RPMI7951 (cell line): ENCODE data around the gene CTNNA2. TPM values are rescaled to one million over a fixed set of nuclear protein-coding genes. Genes with fewer than 3 reads are reported as not detected.

Experiments used
- DNase-seq: peaks from one replicate; pipeline ENCODE4 v3.0.0-alpha.2; 2012; ENCODE audit warnings: low read depth
- total RNA-seq: library from RNA; depleted of rRNA; stranded (reverse); fragments of >200 nt; shearing (Covaris generic); gene quantifications from 2 replicates; pipeline ENCODE4 v1.2.3, GENCODE V29; 2014

CTNNA2 gene
- total RNA-seq, 1 experiment from 2014 or later, result not detected

DNA sequence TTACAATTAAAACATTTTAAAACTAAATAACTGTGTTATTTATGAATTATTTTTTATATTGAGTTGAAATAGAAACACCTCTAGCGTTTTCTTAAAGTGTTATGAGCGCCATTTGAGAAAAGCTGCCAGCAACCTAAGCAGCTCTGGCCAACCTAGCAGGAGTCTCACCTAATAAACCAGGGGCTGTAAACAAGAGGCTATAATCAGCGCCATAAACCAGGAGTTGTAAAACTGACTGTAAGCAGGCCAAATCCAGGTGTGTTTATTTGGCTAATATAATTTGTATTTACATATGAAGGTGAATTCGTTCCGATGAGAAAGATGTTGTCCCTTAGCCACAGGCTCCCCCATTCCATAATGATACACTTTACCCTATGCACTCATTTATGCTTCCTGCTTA, 757.0 kb downstream of the CTNNA2 start:
- no peak for DNase-seq

- no peak for DNase-seq
Measured at GRCh38 chr2:80280598-80280997, 767.7 kb downstream of the CTNNA2 start.

GRCh38 chr2:80281049-80281448, 768.2 kb downstream of the CTNNA2 start:
- DNase-seq, result no peak

- no peak for DNase-seq
Measured at GRCh38 chr2:80288576-80288975, 775.7 kb downstream of the CTNNA2 start.

DNA sequence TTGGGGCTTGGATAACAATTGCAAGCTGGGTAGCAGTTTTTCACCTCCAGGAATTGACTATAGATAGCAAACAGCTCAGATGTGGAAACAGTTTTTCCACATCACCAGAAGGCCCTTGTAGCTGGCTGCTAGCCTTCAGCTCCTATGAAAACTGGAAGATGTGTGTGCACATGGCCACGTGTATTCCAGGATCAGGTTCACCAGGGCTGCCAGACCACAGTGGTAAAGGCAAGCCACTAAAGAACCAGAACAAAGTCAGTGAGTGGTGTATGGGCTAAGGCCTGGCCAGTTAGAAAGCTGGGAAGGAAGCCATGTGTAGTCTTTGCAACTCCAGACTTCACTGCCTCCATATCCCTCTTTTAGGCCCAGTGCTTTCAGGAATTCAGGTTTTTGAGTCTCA, 778.8 kb downstream of the CTNNA2 start:
- DNase-seq, result no peak

DNA sequence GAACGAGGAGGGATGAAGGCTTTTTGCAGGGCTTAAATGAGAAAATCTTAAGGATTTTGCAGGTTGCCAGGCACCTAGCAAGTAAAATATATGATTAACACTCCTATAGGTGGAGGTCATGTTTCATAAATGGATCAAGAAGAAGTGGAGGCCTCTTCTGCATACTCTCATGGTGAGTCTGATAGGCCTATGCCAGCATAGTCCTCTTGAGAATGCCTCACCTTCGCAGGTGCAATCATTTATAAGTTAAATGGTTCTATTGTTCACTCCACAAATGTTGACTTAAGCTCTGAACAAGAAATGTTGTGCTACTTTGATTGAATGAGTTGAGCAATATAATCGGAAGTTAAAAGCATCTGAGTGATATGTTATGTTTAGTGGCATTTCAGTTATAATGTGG, 779.6 kb downstream of the CTNNA2 start:
- DNase-seq, result no peak

- no peak for DNase-seq
Measured at GRCh38 chr2:80293039-80293438, 780.2 kb downstream of the CTNNA2 start.

- no peak for DNase-seq
Measured at GRCh38 chr2:80298954-80299353, 786.1 kb downstream of the CTNNA2 start.

GRCh38 chr2:80299661-80300060, 786.8 kb downstream of the CTNNA2 start:
- DNase-seq, result no peak

GRCh38 chr2:80300346-80300745, 787.5 kb downstream of the CTNNA2 start:
- DNase-seq, result no peak

DNA sequence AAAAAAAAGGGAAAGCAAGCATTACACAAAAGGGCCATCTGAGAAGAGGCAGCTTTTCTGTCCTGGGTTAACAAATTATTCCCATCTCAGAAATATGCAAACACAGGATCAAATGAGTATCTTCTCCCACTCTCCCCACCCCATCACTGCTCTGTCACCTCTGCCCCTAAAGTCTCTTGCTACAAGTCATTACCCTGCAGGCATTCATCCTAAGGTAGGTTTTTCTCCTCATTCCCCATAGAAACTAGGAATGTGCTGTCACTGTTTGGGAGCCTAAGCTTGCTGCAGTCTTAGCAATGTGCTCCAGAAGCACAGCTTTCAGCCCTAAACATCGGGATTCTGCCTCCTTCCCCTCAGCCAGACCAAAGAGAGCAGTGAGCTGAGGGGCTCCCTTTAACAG, 788.1 kb downstream of the CTNNA2 start:
- no peak for DNase-seq

DNA sequence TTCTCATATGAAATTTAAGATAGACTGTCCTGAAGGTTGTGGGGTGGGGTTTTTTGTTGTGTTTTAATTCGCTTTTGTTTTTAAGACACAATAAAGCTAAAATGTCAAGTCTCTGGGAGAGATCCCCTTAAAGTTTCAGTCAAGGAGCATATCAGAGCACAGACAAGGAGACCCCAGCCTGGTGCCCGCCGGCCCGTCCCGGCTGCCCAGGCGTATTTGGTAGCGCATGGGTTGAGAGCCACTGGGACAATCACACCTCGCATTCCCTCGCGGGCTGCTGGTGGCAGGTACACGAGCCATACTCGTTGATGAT, 789.1 kb downstream of the CTNNA2 start:
- DNase-seq, result no peak

GRCh38 chr2:80302314-80303005, 789.6 kb downstream of the CTNNA2 start:
- DNase-seq, result no peak

DNA sequence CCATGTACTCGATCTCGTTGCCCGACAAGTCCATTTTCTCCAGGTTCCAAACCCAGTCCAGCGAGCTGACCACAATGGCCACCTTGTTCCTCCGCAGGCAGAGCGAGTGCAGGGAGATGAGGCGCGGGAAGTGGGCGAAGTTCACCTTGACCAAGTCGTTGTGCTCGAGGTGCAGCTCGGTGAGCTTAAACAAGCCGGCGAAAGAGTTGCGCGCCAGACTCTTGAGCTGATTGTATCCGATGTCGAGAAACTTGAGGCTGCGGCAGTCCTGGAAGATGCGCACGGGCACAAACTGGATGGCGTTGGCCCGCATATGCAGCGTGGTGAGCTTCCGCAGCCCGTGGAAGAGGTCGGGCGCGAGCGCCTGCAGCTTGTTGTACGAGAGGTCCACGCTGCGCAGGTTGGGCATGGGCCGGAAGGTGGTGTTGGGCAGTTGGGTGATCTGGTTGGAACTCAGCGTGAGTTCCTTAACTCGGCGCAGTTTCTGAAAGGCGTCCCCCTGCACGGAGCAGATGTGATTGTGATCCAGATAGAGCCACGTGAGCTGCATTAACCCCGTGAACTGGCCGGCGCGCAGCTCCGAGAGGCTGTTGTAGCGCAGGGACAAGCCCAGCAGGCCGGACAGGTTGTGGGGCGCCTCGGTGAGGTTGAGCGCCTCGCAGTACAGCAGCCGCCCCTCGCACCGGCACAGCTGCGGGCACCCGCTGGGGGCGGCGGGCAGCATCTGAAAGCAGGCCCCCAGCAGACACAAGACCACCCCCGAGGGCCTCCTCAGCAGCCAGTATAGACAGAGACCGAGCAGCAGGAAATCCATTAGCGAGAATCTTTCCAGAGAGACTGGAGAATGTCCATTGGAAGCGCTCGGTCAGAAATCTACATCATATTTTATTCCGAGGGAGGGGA, 790.4 kb downstream of the CTNNA2 start:
- no peak for DNase-seq

DNA sequence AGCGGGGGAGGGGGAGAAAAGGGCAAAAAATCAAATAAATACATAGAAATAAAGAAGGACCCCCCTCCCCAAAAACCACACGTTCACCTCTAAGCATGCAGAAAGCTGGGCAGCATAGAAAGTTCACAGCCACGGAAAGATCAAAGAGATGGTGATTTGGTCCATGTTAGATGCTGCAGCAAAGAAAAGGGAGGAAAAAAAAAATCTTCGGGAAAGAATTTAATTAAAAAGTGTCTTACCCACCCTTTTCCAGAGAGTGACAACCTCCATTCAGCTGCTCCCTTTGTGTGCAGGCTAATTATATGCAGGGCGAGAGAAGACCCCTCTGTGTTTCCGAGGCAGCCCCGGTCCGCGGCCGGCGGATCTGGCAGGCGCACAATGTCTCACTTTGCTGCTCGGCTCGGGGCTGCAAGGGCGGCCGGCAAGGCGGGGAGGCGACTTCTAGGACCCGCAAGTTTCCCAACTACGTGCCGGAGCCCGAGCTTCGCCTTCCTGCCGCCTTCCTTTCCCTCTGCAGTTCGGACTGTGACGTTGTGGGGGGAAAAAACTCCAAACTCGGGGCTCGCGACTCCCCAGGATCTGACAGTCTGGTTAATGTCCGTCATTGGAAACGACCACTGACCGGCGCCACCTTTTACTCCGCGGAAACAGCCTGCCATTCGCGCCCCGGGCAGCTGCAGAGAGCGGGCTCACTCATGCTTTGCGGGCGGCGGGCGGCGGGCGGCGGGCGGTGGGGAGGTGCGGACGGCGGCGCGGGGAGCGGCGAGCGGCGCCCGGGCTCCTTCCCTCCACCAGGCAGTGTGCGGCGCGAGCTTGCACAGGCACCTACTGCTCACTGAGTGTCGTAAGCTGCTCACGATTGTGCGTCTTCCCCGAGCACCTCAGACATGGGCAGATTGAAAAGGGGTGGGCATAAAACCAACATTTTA, 791.3 kb downstream of the CTNNA2 start, which contains the start of gene LRRTM1:
LRRTM1 (minus strand) TSS at position 844 of the 929 bp plus-strand sequence. CDS start 933 bp downstream, outside the sequence.
- DNase-seq, result no peak

DNA sequence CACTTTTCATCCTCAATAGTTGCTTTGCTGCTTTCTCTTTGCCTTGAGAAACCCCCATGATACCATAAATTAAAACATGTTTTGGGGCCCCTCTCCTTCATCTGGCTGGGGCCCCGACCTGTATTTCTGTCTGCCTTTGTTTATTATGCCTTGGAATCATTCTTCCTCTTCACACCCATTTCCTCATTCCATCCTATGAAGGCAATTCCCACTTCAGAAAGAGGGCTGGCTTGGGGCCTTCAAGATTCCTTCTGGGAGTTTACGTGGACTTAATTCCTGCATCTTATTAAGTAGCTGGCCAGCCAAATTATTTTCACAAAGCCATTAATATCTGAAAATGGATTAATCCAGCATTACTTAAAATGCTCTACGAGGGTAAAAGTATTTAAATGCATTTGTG, 798.5 kb downstream of the CTNNA2 start:
- no peak for DNase-seq

- DNase-seq, result no peak
Measured at GRCh38 chr2:80312282-80312839, 799.5 kb downstream of the CTNNA2 start.

DNA sequence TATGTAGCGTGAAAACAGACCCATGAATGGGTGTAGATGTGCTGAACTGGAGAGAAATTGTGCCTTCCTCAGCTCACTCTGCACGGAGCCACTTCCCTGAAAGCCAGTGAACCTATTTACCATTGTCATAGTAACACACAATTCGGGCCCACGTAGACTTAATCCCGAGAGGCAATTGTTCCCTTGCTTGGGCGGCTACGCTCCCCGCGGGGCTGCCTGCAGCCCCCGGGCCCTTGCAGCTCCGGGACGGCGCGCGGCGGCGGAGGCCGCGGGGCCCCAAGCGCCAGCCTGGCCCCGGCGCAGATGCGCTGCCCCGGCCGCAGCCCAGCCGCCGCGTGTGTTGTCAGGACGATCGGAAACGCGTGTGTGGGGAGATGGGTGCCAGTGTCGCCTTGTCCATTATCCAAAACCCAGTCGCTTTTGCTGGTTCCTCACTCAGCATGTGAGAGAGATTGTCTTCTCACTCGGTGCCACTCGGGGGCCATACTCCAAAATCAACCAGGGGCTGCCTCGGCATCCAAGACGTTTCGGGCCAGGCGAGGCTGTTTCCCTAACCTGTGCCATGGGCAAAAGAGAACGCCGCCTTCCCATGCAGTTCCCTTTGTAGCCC, 809.6 kb downstream of the CTNNA2 start:
- DNase-seq, result no peak

DNA sequence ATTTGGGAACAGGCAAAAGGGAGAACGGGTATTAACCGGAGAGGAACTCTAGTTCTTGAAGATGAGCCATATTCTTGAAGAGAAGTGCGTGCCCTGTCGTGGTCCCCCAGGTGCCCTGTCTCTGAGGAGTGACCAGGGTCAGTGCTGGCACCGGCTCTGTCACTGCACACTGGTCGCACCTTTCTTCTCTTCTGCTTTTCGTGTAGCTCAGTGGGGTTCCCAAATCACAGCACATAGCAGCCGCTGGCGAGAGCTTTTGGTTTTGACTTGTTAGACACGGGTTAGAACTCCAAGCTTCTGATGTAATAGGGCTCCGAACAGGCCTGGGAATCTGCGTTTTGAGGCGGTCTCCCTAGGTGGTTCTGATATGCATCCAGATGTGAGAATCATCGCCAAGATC, 810.1 kb downstream of the CTNNA2 start:
- no peak for DNase-seq

- DNase-seq, result no peak
Measured at GRCh38 chr2:80323610-80324009, 810.8 kb downstream of the CTNNA2 start.

- DNase-seq, result no peak
Measured at GRCh38 chr2:80324525-80324924, 811.7 kb downstream of the CTNNA2 start.
